ENCODE results near the gene CMPK1. TPM values are rescaled to one million over a fixed set of nuclear protein-coding genes. Genes with fewer than 3 reads are reported as not detected.

The CMPK1 gene
- total RNA-seq, 1 experiment from 2014 or later: 28.7 TPM

DNA sequence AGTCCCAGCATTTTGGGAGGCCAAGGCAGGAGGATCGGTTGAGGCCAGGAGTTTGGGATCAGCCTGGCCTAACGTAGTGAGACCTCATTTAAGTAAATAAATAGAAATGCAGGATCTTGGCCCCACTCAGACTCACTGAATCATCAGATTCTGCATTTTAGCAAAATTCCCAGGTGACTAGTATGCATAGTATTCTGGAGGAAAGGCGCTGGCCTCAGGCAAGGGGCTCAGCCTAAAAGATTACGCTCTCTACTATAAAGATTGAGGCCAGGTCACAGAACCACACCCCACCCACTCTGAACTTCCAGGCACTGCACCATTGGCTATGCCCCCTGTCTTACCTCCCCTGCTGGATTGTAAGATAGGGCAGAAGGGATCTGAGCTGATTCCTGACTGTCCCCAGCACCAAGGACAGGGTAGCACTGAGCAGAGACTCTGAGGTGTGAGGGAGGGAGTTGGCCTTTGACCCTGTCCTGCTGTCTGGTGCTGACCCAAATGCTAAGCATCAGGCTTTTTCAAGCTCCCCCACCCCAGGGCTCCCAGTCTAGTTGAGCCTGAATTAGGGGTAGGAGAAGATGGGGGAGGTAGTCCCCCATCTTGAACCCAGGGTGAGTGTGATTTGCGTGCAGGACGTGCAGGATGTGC, 85.2 kb downstream of the CMPK1 start:
- H2BK20ac ChIP-seq (ENCODE audit: low read depth, low read length, poor library complexity, severe bottlenecking): no peak overlapping the region
- TF ChIP-seq CTCF (conservative IDR thresholded peaks at IDR 0.05): no peak
- H3K9me3 ChIP-seq (ENCODE audit: control insufficient read depth, low read depth, low read length): no peaks in the 10 kb centered on the region
- no peak overlapping the region for H3K9ac ChIP-seq (ENCODE audit: extremely low read depth, insufficient read length, low read length)
- no peaks in the 10 kb centered on the region for H3K79me1 ChIP-seq (ENCODE audit: insufficient read depth, low read depth, low read length, poor library complexity, severe bottlenecking)
- H3K23ac ChIP-seq (ENCODE audit: insufficient read length, low read depth, low read length): no peak overlapping the region
- H3K56ac ChIP-seq (ENCODE audit: insufficient read length, low read depth, low read length): no peak overlapping the region
- no peak overlapping the region for H4K91ac ChIP-seq (ENCODE audit: insufficient read length, low read depth, low read length)
- no peak overlapping the region for H4K8ac ChIP-seq (replicated peaks; ENCODE audit: insufficient read length, low read depth, low read length)
- Mint-ChIP-seq H3K4me3 (no peak overlapping the region), H3K4me1 (peaks cover 5 to 14% of the 10 kb centered on the region in 2 experiments; a peak in 3 of 4 replicates), H3K36me3 (ENCODE audit: insufficient read depth in 1 of 3, low read depth in 3 of 3) (peaks cover 0 to 5% (median 0%) of the 10 kb centered on the region in 3 experiments; a peak in 1 of 7 replicates), H3K9me3 (peaks cover 0 to 9% of the 10 kb centered on the region in 2 experiments; a peak in 2 of 5 replicates), H3K27ac (no peak overlapping the region), H3K27me3 (ENCODE audit: low read depth) (peaks cover 95% of the 10 kb centered on the region)
- H3K79me2 ChIP-seq (ENCODE audit: insufficient read depth, low read length): no peaks in the 10 kb centered on the region
- H3K4me1 ChIP-seq (ENCODE audit: insufficient read depth, low read length): no peaks in the 10 kb centered on the region
- no peak overlapping the region for H3K4ac ChIP-seq (ENCODE audit: low read depth, low read length)
- no peak overlapping the region for H2BK120ac ChIP-seq (ENCODE audit: low read depth, low read length, poor library complexity, severe bottlenecking)
- no peak overlapping the region for H3K14ac ChIP-seq (ENCODE audit: insufficient read depth, low read length)
- H3K27me3 ChIP-seq (ENCODE audit: insufficient read depth, low read length): peaks cover 54% of the 10 kb centered on the region
- H3K27ac ChIP-seq (ENCODE audit: insufficient read length, low read depth, low read length): no peak overlapping the region
- no peak for DNase-seq
- WGBS (ENCODE audit: extremely low coverage, insufficient read length, low lambda C conversion rate): no CpG with 5 or more reads among the region's 6 CpGs
- no peak overlapping the region for H2AK5ac ChIP-seq (ENCODE audit: insufficient read length, low read length)
- no peak overlapping the region for H3K18ac ChIP-seq (ENCODE audit: insufficient read length, low read depth, low read length)
- no peak overlapping the region for H2AFZ ChIP-seq (ENCODE audit: low read length)
- no peak overlapping the region for H3K4me2 ChIP-seq (ENCODE audit: insufficient read depth, insufficient read length, low read length)
- H2BK15ac ChIP-seq (ENCODE audit: low read depth, low read length): no peak overlapping the region
- no peak overlapping the region for H2BK5ac ChIP-seq (ENCODE audit: insufficient read length, low read length)
- no peaks in the 10 kb centered on the region for H3K23me2 ChIP-seq (ENCODE audit: insufficient read length, low read depth, low read length, poor library complexity, severe bottlenecking)
- H2BK12ac ChIP-seq (ENCODE audit: insufficient read length, low read depth, low read length): no peak overlapping the region
- no peaks in the 10 kb centered on the region for H4K20me1 ChIP-seq (ENCODE audit: control insufficient read depth, insufficient read depth, insufficient read length)
- no peak overlapping the region for H3T11ph ChIP-seq (ENCODE audit: low read length)
- H4K5ac ChIP-seq (ENCODE audit: insufficient read length, low read depth, low read length): no peak overlapping the region

All from H9 (cell line).